ENCODE data around the gene TSEN34.
A peak's percentile ranks its signal among the peaks of the same experiment; 100 is the strongest.
"Not testable (repeated sequence)": the region's sequence is repeated elsewhere in the genome, so short reads cannot be mapped to it uniquely, and the experiment has no call there.

The TSEN34 gene

GRCh38 chr19:54209058-54209810 is 18.1 kb downstream of the TSEN34 start:
- no peak for DNase-seq (ENCODE audit: low read depth)

- DNase-seq (ENCODE audit: low read depth), result peak; percentile 70
Observed at GRCh38 chr19:54209811-54210494, 18.8 kb downstream of the TSEN34 start.

GRCh38 chr19:54211235-54211634 is 20.1 kb downstream of the TSEN34 start:
- DNase-seq (ENCODE audit: low read depth), result no peak

GRCh38 chr19:54214217-54214616 is 23.1 kb downstream of the TSEN34 start:
- not testable (repeated sequence) for DNase-seq (ENCODE audit: low read depth)

GRCh38 chr19:54214734-54215133 is 23.6 kb downstream of the TSEN34 start:
- DNase-seq (ENCODE audit: low read depth), result not testable (repeated sequence)

- no peak for DNase-seq (ENCODE audit: low read depth)
Observed at GRCh38 chr19:54216869-54217268, 25.8 kb downstream of the TSEN34 start.

- not testable (repeated sequence) for DNase-seq (ENCODE audit: low read depth)
Observed at GRCh38 chr19:54217517-54218247, 26.6 kb downstream of the TSEN34 start.

- no peak for DNase-seq (ENCODE audit: low read depth)
Observed at GRCh38 chr19:54218259-54218658, 27.2 kb downstream of the TSEN34 start.

GRCh38 chr19:54218960-54219661 is 28.0 kb downstream of the TSEN34 start:
- no peak for DNase-seq (ENCODE audit: low read depth)

GRCh38 chr19:54219702-54220101 is 28.6 kb downstream of the TSEN34 start:
- not testable (repeated sequence) for DNase-seq (ENCODE audit: low read depth)

- not testable (repeated sequence) for DNase-seq (ENCODE audit: low read depth)
Observed at GRCh38 chr19:54221947-54222346, 30.8 kb downstream of the TSEN34 start.

GRCh38 chr19:54222474-54223276 is 31.6 kb downstream of the TSEN34 start, which contains the start of gene LILRB3:
TSS of gene LILRB3 (minus strand) at chr19:54223007. CDS start at chr19:54222976, 31 bp downstream.
- DNase-seq (ENCODE audit: low read depth), result not testable (repeated sequence)

- not testable (repeated sequence) for DNase-seq (ENCODE audit: low read depth)
Observed at GRCh38 chr19:54223277-54223936, 32.3 kb downstream of the TSEN34 start.

- DNase-seq (ENCODE audit: low read depth), result not testable (repeated sequence)
Observed at GRCh38 chr19:54223937-54224281, 32.8 kb downstream of the TSEN34 start.

GRCh38 chr19:54224619-54225018 is 33.5 kb downstream of the TSEN34 start:
- DNase-seq (ENCODE audit: low read depth), result not testable (repeated sequence)

- DNase-seq (ENCODE audit: low read depth), result no peak
Observed at GRCh38 chr19:54229146-54229545, 38.0 kb downstream of the TSEN34 start.

- no peak for DNase-seq (ENCODE audit: low read depth)
Observed at GRCh38 chr19:54230031-54230430, 38.9 kb downstream of the TSEN34 start.

GRCh38 chr19:54231077-54231931 is 40.2 kb downstream of the TSEN34 start:
- DNase-seq (ENCODE audit: low read depth), result peak; percentile 63

GRCh38 chr19:54233941-54234340 is 42.8 kb downstream of the TSEN34 start:
- no peak for DNase-seq (ENCODE audit: low read depth)
